GM21528 (cell line): ENCODE results near the gene TMEM174.
"Not testable (repeated sequence)": the region's sequence is repeated elsewhere in the genome, so short reads cannot be mapped to it uniquely, and the experiment has no call there.

Experiments used
- ATAC-seq: cut with Tn5 transposase; IDR thresholded peaks from one replicate; pipeline ENCODE4 v1.9.1; 2021; ENCODE audit warnings: mild to moderate bottlenecking, moderate library complexity; ENCODE audit not compliant: unreplicated experiment, low FRiP score

Gene TMEM174

GRCh38 chr5:73215891-73216610, 43.1 kb downstream of the TMEM174 start:
- peak; percentile 79 for ATAC-seq

GRCh38 chr5:73218552-73219171, 45.7 kb downstream of the TMEM174 start:
- ATAC-seq, result no peak

- ATAC-seq, result not testable (repeated sequence)
Observed at GRCh38 chr5:73219336-73219735, 46.3 kb downstream of the TMEM174 start.

- no peak for ATAC-seq
Observed at GRCh38 chr5:73221161-73221560, 48.2 kb downstream of the TMEM174 start.

- ATAC-seq, result no peak
Observed at GRCh38 chr5:73221726-73222125, 48.7 kb downstream of the TMEM174 start.

GRCh38 chr5:73222173-73222572, 49.2 kb downstream of the TMEM174 start:
- no peak for ATAC-seq
